ENCODE measurements around the gene HELZ.

- no peak for TF ChIP-seq POLR2A (IDR thresholded peaks at IDR 0.05)
- TF ChIP-seq CTCF (IDR thresholded peaks at IDR 0.05): no peak
Measured at GRCh38 chr17:67024736-67025135, 220.3 kb downstream of the HELZ start.
